ENCODE data around the gene SEMA3F. TPM values are rescaled to one million over a fixed set of nuclear protein-coding genes. Genes with fewer than 3 reads are reported as not detected.

Gene SEMA3F
- total and polyA plus RNA-seq, 10 of the 15 experiments (the other 5 are each of a cell fraction or from before 2014, with no cell fraction given): 0.08 to 0.28 (median 0.12) TPM; not detected in 6

DNA sequence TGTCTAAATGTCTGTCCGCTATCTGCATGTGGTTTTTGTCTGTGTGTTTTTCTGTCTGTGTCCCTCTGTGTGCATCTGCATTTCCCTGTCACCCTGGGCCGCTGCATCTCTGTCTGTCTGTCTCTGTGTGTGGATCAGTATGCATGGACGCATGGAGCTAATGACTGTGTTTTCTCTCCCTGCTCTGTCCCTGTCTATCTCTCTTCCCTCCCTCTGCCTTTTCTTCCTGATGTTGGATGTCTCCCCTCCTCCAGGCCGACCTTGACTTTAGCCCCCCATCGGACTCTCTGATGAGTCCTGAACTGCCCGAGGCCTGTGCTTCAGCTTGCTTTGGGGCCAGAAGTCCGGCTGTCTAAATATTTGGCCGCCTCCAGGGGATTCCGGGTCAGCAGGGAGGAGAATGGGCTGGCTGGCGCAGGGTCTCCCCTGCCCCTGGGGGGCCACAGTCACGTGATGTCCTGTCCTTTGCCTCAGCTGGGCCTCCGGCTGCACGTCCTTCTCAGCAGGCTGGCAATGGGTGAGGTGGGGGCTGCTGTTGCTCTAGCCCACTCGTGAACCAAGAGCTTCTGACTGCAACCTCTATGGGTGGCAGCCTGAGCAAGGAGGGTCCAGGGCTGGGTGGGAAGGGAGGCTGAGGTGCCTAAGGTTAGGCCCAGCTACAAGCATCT, 53.7 kb downstream of the SEMA3F start (continued):
- TF ChIP-seq SMAD5 (IDR thresholded peaks at IDR 0.05; ENCODE audit: low read depth) (no peak), CHD4 (IDR thresholded peaks at IDR 0.05) (no peak), ZNF24 (IDR thresholded peaks at IDR 0.05) (no peak), E4F1 (IDR thresholded peaks at IDR 0.05; ENCODE audit: borderline replicate concordance, partially characterized antibody) (no peak)
- TF ChIP-seq, protein P1, sequence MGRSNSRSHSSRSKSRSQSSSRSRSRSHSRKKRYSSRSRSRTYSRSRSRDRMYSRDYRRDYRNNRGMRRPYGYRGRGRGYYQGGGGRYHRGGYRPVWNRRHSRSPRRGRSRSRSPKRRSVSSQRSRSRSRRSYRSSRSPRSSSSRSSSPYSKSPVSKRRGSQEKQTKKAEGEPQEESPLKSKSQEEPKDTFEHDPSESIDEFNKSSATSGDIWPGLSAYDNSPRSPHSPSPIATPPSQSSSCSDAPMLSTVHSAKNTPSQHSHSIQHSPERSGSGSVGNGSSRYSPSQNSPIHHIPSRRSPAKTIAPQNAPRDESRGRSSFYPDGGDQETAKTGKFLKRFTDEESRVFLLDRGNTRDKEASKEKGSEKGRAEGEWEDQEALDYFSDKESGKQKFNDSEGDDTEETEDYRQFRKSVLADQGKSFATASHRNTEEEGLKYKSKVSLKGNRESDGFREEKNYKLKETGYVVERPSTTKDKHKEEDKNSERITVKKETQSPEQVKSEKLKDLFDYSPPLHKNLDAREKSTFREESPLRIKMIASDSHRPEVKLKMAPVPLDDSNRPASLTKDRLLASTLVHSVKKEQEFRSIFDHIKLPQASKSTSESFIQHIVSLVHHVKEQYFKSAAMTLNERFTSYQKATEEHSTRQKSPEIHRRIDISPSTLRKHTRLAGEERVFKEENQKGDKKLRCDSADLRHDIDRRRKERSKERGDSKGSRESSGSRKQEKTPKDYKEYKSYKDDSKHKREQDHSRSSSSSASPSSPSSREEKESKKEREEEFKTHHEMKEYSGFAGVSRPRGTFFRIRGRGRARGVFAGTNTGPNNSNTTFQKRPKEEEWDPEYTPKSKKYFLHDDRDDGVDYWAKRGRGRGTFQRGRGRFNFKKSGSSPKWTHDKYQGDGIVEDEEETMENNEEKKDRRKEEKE (IDR thresholded peaks at IDR 0.05): no peak
- TF ChIP-seq, protein P2, sequence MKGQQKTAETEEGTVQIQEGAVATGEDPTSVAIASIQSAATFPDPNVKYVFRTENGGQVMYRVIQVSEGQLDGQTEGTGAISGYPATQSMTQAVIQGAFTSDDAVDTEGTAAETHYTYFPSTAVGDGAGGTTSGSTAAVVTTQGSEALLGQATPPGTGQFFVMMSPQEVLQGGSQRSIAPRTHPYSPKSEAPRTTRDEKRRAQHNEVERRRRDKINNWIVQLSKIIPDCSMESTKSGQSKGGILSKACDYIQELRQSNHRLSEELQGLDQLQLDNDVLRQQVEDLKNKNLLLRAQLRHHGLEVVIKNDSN (IDR thresholded peaks at IDR 0.05; ENCODE audit: borderline replicate concordance, extremely low read length, insufficient read depth, low read depth, low read length): no peak
